Caco-2 (cell line): ENCODE measurements around the gene RAB3GAP1. TPM values are rescaled to one million over a fixed set of nuclear protein-coding genes. Genes with fewer than 3 reads are reported as not detected.

Experiments used
- BruUV-seq: library from RNA; stranded (reverse); fragments of 400-500 nt; replicated peaks from 2 replicates; lab custom pipeline; 2021; lab: Mats Ljungman, UMichigan
- CTCF ChIA-PET: fragments of 300-600 bp; sonication (Branson Sonifier 250); formaldehyde crosslinking; loops from one replicate; lab custom pipeline; 2022; ENCODE audit warnings: antibody characterized with exemption; lab: Charles Lee
- POLR2A ChIA-PET: fragments of 300-600 bp; sonication (Branson Sonifier 250); formaldehyde crosslinking; loops from one replicate; lab custom pipeline; 2022; ENCODE audit warnings: antibody characterized with exemption; lab: Charles Lee
- DNase-seq, 2 experiments: peaks; one replicate each; pipeline versions ENCODE4 v3.0.0 to v3.0.0-alpha.2; 2020 to 2022
- H3K27me3 ChIP-seq: replicated peaks from 2 replicates; pipeline ENCODE4 v1.6.0; 2011; ENCODE audit warnings: low read length; ENCODE audit not compliant: control insufficient read depth, insufficient read depth
- H3K36me3 ChIP-seq: 2 replicates; pipeline ENCODE4 v1.5.1; 2011; ENCODE audit warnings: low read length; ENCODE audit not compliant: control insufficient read depth, insufficient read depth
- H3K4me1 ChIP-seq: fragments of 250-450 bp; sonication (Bioruptor Pico); 2 replicates; pipeline ENCODE4 v1.5.1; 2020; ENCODE audit warnings: mild to moderate bottlenecking
- H3K4me3 ChIP-seq: 2 replicates; pipeline ENCODE4 v1.5.1; 2011; ENCODE audit warnings: low read depth, mild to moderate bottlenecking, control low read depth, low read length
- H3K9me3 ChIP-seq: fragments of 250-450 bp; sonication (Bioruptor Pico); 2 replicates; pipeline ENCODE4 v1.5.1; 2020; ENCODE audit warnings: mild to moderate bottlenecking, moderate library complexity
- H3K27ac Mint-ChIP-seq: one replicate; pipeline ENCODE4 v1.8.0; 2022; ENCODE audit warnings: mixed read lengths; ENCODE audit not compliant: unreplicated experiment
- H3K27me3 Mint-ChIP-seq: one replicate; pipeline ENCODE4 v1.8.0; 2022; ENCODE audit warnings: mixed read lengths; ENCODE audit not compliant: insufficient read depth, unreplicated experiment
- H3K36me3 Mint-ChIP-seq: one replicate; pipeline ENCODE4 v1.8.0; 2022; ENCODE audit warnings: mild to moderate bottlenecking, mixed read lengths; ENCODE audit not compliant: insufficient read depth, unreplicated experiment
- H3K4me1 Mint-ChIP-seq: one replicate; pipeline ENCODE4 v1.8.0; 2022; ENCODE audit warnings: low read depth, mixed read lengths; ENCODE audit not compliant: unreplicated experiment
- H3K4me3 Mint-ChIP-seq: one replicate; pipeline ENCODE4 v1.8.0; 2022; ENCODE audit warnings: mild to moderate bottlenecking, moderate library complexity, mixed read lengths; ENCODE audit not compliant: unreplicated experiment
- H3K9me3 Mint-ChIP-seq: one replicate; pipeline ENCODE4 v1.8.0; 2022; ENCODE audit warnings: mixed read lengths; ENCODE audit not compliant: unreplicated experiment
- CTCF ChIP-seq, 2 experiments: fragments of 200-600 bp in 1 of 2; IDR thresholded peaks; 1 replicate in 1 of 2; 2 replicates in 1 of 2; pipeline versions ENCODE4 v1.5.1 to v1.8.0; 2011 to 2022; ENCODE audit warnings: antibody characterized with exemption in 1 of 2, control low read depth in 1 of 2, inconsistent platforms in 1 of 2, low read depth in 1 of 2, low read length in 1 of 2, mild to moderate bottlenecking in 1 of 2, moderate library complexity in 1 of 2; ENCODE audit not compliant: insufficient read depth in 1 of 2, severe bottlenecking in 1 of 2, unreplicated experiment in 1 of 2
- intact Hi-C: fragments of 100-400 bp; cut with micrococcal nuclease; formaldehyde crosslinking; loops from one replicate; pipeline ENCODE4 v1.10.0; 2022; ENCODE audit not compliant: unreplicated experiment
- total RNA-seq: library from RNA; stranded (reverse); gene quantifications from 2 replicates; pipeline ENCODE4 v1.2.3, GENCODE V29; 2022

The RAB3GAP1 gene
- total RNA-seq, 1 experiment from 2014 or later, result 43.1 TPM

- CTCF ChIA-PET, result no interaction called here
- BruUV-seq, result no TSS peak
- intact Hi-C loops, result no loop called here
- Histone ChIP-seq H3K27me3 (no peaks in the 10 kb centered on the region), H3K4me1 (no peaks in the 10 kb centered on the region), H3K36me3 (no peaks in the 10 kb centered on the region), H3K9me3 (no peaks in the 10 kb centered on the region), H3K4me3 (no peak overlapping the region)
- Mint-ChIP-seq H3K4me1 (no peaks in the 10 kb centered on the region), H3K27me3 (no peaks in the 10 kb centered on the region), H3K9me3 (peaks cover 10% of the 10 kb centered on the region), H3K4me3 (no peak overlapping the region), H3K27ac (no peak overlapping the region), H3K36me3 (no peaks in the 10 kb centered on the region)
- no peak for DNase-seq
- POLR2A ChIA-PET, result no interaction called here
- no peak for TF ChIP-seq CTCF (IDR thresholded peaks at IDR 0.05; ENCODE audit: insufficient read depth in 1 of 2, low read depth in 1 of 2, low read length in 1 of 2, severe bottlenecking in 1 of 2, unreplicated experiment in 1 of 2)
These were observed 146.4 kb downstream of the RAB3GAP1 start for GRCh38 chr2:135198481-135198880.

- no peaks in the 10 kb centered on the region for H3K36me3 ChIP-seq
- ChIA-PET POLR2A (no interaction called here), CTCF (no interaction called here)
- no peak for DNase-seq
- Mint-ChIP-seq H3K9me3 (no peaks in the 10 kb centered on the region), H3K4me1 (no peaks in the 10 kb centered on the region), H3K4me3 (no peak overlapping the region), H3K27ac (no peak overlapping the region), H3K36me3 (peaks cover 5% of the 10 kb centered on the region), H3K27me3 (no peaks in the 10 kb centered on the region)
- intact Hi-C loops, result no loop called here
- no peaks in the 10 kb centered on the region for H3K27me3 ChIP-seq
- H3K4me3 ChIP-seq, result no peak overlapping the region
- no peak for TF ChIP-seq CTCF (IDR thresholded peaks at IDR 0.05; ENCODE audit: insufficient read depth in 1 of 2, low read depth in 1 of 2, low read length in 1 of 2, severe bottlenecking in 1 of 2, unreplicated experiment in 1 of 2)
- BruUV-seq, result no TSS peak
- H3K4me1 ChIP-seq, result no peaks in the 10 kb centered on the region
- H3K9me3 ChIP-seq, result no peaks in the 10 kb centered on the region
These were observed 150.7 kb downstream of the RAB3GAP1 start for GRCh38 chr2:135202751-135203150.

- POLR2A ChIA-PET, result no interaction called here
- Histone ChIP-seq H3K4me1 (no peaks in the 10 kb centered on the region), H3K36me3 (no peaks in the 10 kb centered on the region), H3K27me3 (no peaks in the 10 kb centered on the region), H3K4me3 (no peak overlapping the region), H3K9me3 (no peaks in the 10 kb centered on the region)
- no peak overlapping the region for H3K27ac Mint-ChIP-seq
- intact Hi-C loops, result no loop called here
- H3K27me3 Mint-ChIP-seq, result no peaks in the 10 kb centered on the region
- no peaks in the 10 kb centered on the region for H3K4me1 Mint-ChIP-seq
- TF ChIP-seq CTCF (IDR thresholded peaks at IDR 0.05; ENCODE audit: insufficient read depth in 1 of 2, low read depth in 1 of 2, low read length in 1 of 2, severe bottlenecking in 1 of 2, unreplicated experiment in 1 of 2), result no peak
- CTCF ChIA-PET, result no interaction called here
- BruUV-seq, result no TSS peak
- no peak overlapping the region for H3K4me3 Mint-ChIP-seq
- peaks cover 5% of the 10 kb centered on the region for H3K36me3 Mint-ChIP-seq
- DNase-seq, result no peak
- H3K9me3 Mint-ChIP-seq, result no peaks in the 10 kb centered on the region
These were observed 151.9 kb downstream of the RAB3GAP1 start for GRCh38 chr2:135203944-135204343.
